OCI-LY1 (cell line): ENCODE data around the gene NOP14.
"Not testable (repeated sequence)": the region's sequence is repeated elsewhere in the genome, so short reads cannot be mapped to it uniquely, and the experiment has no call there.

Source experiments
- H2AFZ ChIP-seq: fragments of 200-600 bp; sonication (generic), shearing (Covaris generic); 2 replicates; pipeline ENCODE4 v1.6.0; 2014; ENCODE audit warnings: antibody characterized with exemption, mild to moderate bottlenecking, low read length
- H3F3A ChIP-seq: fragments of 200-600 bp; sonication (generic), shearing (Covaris generic); 2 replicates; pipeline ENCODE4 v1.6.0; 2014; ENCODE audit warnings: mild to moderate bottlenecking, antibody characterized with exemption, low read length, moderate library complexity; ENCODE audit not compliant: insufficient read depth
- H3K27ac ChIP-seq: fragments of 200-600 bp; sonication (generic); 2 replicates; pipeline ENCODE4 v1.5.1; 2014; ENCODE audit warnings: low read length, mixed run types, mild to moderate bottlenecking, low read depth; ENCODE audit not compliant: poor library complexity, severe bottlenecking
- H3K27me3 ChIP-seq: fragments of 200-600 bp; sonication (generic); 2 replicates; pipeline ENCODE4 v1.6.0; 2014; ENCODE audit warnings: antibody characterized with exemption, mild to moderate bottlenecking, low read length, moderate library complexity; ENCODE audit not compliant: insufficient read depth
- H3K36me3 ChIP-seq: fragments of 200-600 bp; sonication (generic); 2 replicates; pipeline ENCODE4 v1.6.1; 2014; ENCODE audit warnings: mild to moderate bottlenecking, antibody characterized with exemption, low read length, moderate library complexity, mixed read lengths; ENCODE audit not compliant: insufficient read depth
- H3K4me1 ChIP-seq: fragments of 200-600 bp; sonication (generic); 2 replicates; pipeline ENCODE4 v1.5.1; 2014; ENCODE audit warnings: mild to moderate bottlenecking, low read length, moderate library complexity; ENCODE audit not compliant: insufficient read depth, severe bottlenecking
- H3K4me2 ChIP-seq: fragments of 200-600 bp; sonication (generic), shearing (Covaris generic); 2 replicates; pipeline ENCODE4 v1.6.1; 2014; ENCODE audit warnings: low read length
- H3K4me3 ChIP-seq: fragments of 200-600 bp; sonication (generic); 2 replicates; pipeline ENCODE4 v1.5.1; 2014; ENCODE audit warnings: low read length, low read depth, mild to moderate bottlenecking, mixed read lengths; ENCODE audit not compliant: poor library complexity, severe bottlenecking
- H3K79me2 ChIP-seq: fragments of 200-600 bp; shearing (Covaris generic); 2 replicates; pipeline ENCODE4 v1.6.1; 2016; ENCODE audit warnings: mixed run types, low read length, mixed read lengths; ENCODE audit not compliant: insufficient read depth
- H3K9ac ChIP-seq: fragments of 200-600 bp; sonication (generic), shearing (Covaris generic); 2 replicates; pipeline ENCODE4 v1.6.1; 2014; ENCODE audit warnings: mild to moderate bottlenecking, low read length, mixed read lengths
- H3K9me2 ChIP-seq: fragments of 200-600 bp; sonication (generic), shearing (Covaris generic); 2 replicates; pipeline ENCODE4 v1.6.1; 2014; ENCODE audit warnings: low read depth, mild to moderate bottlenecking, low read length, mixed read lengths
- H3K9me3 ChIP-seq: fragments of 200-600 bp; shearing (Covaris generic); 2 replicates; pipeline ENCODE4 v1.6.1; 2014; ENCODE audit warnings: low read length, mixed read lengths
- H4K20me1 ChIP-seq: fragments of 200-600 bp; sonication (generic), shearing (Covaris generic); 2 replicates; pipeline ENCODE4 v1.6.0; 2016; ENCODE audit warnings: mild to moderate bottlenecking, low read length; ENCODE audit not compliant: insufficient read depth
- EZH2 ChIP-seq: fragments of 200-600 bp; sonication (generic), shearing (Covaris generic); IDR thresholded peaks from 2 replicates; pipeline ENCODE4 v1.8.0; 2017; ENCODE audit warnings: borderline replicate concordance, mixed run types, mild to moderate bottlenecking, antibody characterized with exemption, low read length, moderate library complexity, mixed read lengths
- TF ChIP-seq, protein P1 (sequence below): fragments of 200-600 bp; sonication (generic), shearing (Covaris generic); IDR thresholded peaks from 2 replicates; pipeline ENCODE4 v1.5.1; 2017; ENCODE audit warnings: mild to moderate bottlenecking, antibody characterized with exemption, low read length, moderate library complexity, mixed read lengths

NOP14 gene

DNA sequence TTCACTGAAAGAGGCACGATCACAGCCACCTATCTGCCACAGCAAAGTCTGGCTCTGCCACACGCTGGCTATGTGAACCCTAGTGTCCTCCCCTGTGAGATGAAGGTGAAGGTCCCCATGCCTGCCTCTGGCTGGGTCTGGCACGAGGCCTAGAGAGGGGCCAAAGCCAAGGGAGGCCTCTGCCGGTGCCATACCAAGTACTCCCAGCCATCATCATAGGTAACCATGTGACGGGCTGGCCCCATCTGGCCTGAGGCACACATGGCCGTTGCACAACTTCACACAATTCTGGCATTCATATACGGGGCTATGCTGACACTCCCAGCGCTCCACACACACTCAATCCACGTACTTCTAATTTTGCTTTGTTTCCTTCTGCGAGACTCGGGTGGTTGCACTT lies 15.3 kb downstream of the NOP14 start:
- Histone ChIP-seq H3K9me2 (no peaks in the 10 kb centered on the region), H3K27me3 (no peaks in the 10 kb centered on the region), H4K20me1 (no peaks in the 10 kb centered on the region), H3K79me2 (no peaks in the 10 kb centered on the region), H3K9me3 (no peaks in the 10 kb centered on the region), H2AFZ (no peak overlapping the region), H3K36me3 (peaks cover 73% of the 10 kb centered on the region), H3K4me2 (no peak overlapping the region), H3K4me3 (no peak overlapping the region), H3K9ac (no peak overlapping the region), H3K4me1 (peaks cover 2% of the 10 kb centered on the region), H3F3A (no peaks in the 10 kb centered on the region), H3K27ac (no peak overlapping the region)
- no peak for TF ChIP-seq EZH2
- TF ChIP-seq, protein P1, sequence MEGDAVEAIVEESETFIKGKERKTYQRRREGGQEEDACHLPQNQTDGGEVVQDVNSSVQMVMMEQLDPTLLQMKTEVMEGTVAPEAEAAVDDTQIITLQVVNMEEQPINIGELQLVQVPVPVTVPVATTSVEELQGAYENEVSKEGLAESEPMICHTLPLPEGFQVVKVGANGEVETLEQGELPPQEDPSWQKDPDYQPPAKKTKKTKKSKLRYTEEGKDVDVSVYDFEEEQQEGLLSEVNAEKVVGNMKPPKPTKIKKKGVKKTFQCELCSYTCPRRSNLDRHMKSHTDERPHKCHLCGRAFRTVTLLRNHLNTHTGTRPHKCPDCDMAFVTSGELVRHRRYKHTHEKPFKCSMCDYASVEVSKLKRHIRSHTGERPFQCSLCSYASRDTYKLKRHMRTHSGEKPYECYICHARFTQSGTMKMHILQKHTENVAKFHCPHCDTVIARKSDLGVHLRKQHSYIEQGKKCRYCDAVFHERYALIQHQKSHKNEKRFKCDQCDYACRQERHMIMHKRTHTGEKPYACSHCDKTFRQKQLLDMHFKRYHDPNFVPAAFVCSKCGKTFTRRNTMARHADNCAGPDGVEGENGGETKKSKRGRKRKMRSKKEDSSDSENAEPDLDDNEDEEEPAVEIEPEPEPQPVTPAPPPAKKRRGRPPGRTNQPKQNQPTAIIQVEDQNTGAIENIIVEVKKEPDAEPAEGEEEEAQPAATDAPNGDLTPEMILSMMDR = no peak

DNA sequence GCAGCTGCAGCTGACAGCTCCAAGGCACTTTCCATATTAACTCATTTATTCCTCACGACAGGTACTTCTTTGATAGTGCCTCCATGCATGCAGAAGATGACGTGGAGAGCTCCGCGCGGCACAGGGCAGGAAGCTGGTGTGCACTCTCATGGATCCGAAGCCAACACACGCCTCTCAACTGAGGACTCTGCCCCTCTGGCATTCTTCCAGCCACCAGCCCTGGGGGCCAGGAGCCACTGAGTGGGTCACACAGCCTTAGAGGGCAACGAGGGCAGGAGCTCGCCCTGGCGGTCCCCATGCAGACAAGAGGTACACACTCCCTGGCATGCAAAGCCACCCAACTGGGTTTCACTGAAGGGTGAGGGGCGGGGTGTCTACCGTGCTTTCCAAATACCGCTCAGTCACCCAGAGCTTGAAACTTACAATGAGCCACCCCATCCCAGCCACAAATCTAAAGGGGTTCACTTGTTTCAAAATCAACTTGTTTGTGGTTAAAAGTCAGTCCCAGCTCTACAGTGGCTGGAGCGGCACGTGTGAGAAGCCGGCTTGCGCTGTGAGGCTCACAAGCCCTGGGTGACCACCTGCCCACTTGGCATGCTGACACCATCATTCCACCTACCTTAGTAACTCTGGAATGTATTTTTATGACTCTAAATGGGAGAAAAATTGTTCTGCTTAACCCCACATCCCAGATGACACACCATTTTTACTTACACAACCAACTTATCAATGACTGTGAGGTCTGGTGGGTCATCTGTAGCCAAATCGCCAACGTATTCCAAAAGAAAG lies 16.2 kb downstream of the NOP14 start:
- H3K27ac ChIP-seq = no peak overlapping the region
- H3K27me3 ChIP-seq = no peaks in the 10 kb centered on the region
- H4K20me1 ChIP-seq = no peaks in the 10 kb centered on the region
- H3K4me1 ChIP-seq = peaks cover 12% of the 10 kb centered on the region
- H3K9me2 ChIP-seq = no peaks in the 10 kb centered on the region
- no peak overlapping the region for H3K9ac ChIP-seq
- H3F3A ChIP-seq = no peaks in the 10 kb centered on the region
- TF ChIP-seq, protein P1 = no peak
- no peak for TF ChIP-seq EZH2
- H3K9me3 ChIP-seq = no peaks in the 10 kb centered on the region
- no peak overlapping the region for H3K4me2 ChIP-seq
- no peak overlapping the region for H3K4me3 ChIP-seq
- no peak overlapping the region for H2AFZ ChIP-seq
- no peaks in the 10 kb centered on the region for H3K79me2 ChIP-seq
- H3K36me3 ChIP-seq = peaks cover 77% of the 10 kb centered on the region

DNA sequence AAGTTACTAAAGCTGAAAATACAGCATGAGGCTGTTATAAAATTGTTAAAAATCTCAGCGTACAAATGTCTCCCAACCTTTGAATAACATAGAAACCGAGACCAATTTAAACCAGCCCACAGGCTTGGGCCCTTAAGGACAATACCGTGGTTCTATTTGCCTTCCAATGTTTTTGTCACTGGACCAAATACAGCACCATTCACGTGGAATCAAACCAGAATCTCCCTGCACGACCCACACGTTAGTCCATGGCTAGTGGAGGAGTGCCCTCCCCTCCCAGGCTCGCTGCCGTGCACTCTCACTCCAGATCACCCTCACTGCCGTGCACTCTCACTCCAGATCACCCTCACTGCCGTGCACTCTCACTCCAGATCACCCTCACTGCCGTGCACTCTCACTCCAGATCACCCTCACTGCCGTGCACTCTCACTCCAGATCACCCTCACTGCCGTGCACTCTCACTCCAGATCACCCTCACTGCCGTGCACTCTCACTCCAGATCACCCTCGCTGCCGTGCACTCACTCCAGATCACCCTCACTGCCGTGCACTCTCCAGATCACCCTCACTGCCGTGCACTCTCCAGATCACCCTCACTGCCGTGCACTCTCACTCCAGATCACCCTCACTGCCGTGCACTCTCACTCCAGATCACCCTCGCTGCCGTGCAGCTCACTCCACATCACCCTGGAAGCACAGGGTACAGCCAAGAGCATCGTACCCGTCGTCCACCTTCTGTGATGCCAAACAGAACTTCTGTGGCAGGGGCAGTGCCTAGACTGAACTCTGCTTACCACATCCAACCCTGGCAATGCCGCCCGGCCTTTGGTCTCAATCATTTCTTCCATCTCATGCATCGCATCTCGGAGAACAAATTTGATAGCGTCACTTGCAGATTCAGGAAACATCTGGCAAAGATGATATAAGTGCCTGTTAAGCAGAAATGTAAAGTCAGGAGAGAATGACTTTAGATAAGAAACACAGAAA lies 17.3 kb downstream of the NOP14 start:
- not testable (repeated sequence) for H4K20me1 ChIP-seq, H3K27ac ChIP-seq, H3K9me3 ChIP-seq, H3K4me3 ChIP-seq, H3K79me2 ChIP-seq, H3K9ac ChIP-seq, H3K27me3 ChIP-seq, H3F3A ChIP-seq, H3K9me2 ChIP-seq, H2AFZ ChIP-seq, H3K4me2 ChIP-seq
- peaks cover 80% of the 10 kb centered on the region for H3K36me3 ChIP-seq
- H3K4me1 ChIP-seq = peaks cover 13% of the 10 kb centered on the region
